Kidney (tissue), 14 donors: ENCODE data around the gene MRPS9. TPM values are rescaled to one million over a fixed set of nuclear protein-coding genes. Genes with fewer than 3 reads are reported as not detected.

Experiments
- DNase-seq, 5 donors: peaks; one replicate each; pipeline ENCODE4 v3.0.0-alpha.2; 2013 to 2020
- FAIRE-seq: peaks from 2 replicates; lab custom pipeline; 2012; peaks lifted over from hg19 to GRCh38; lab: Jason Lieb, UNC
- H3K27ac ChIP-seq, 2 donors: one replicate each; pipeline ENCODE4 v1.7.0; 2013; ENCODE audit warnings: low read depth in 2 of 2, low read length in 2 of 2, inconsistent platforms in 1 of 2
- H3K27me3 ChIP-seq: one replicate; pipeline ENCODE4 v1.7.1; 2013; ENCODE audit warnings: low read length, inconsistent platforms; ENCODE audit not compliant: control insufficient read depth, insufficient read depth
- H3K36me3 ChIP-seq, 3 donors: one replicate each; pipeline versions ENCODE4 v1.7.0 to v1.7.1; 2013; ENCODE audit warnings: low read length in 3 of 3, control low read depth in 1 of 3, inconsistent platforms in 1 of 3; ENCODE audit not compliant: insufficient read depth in 3 of 3, control insufficient read depth in 2 of 3
- H3K4me1 ChIP-seq, 3 donors: one replicate each; pipeline versions ENCODE4 v1.7.0 to v1.7.1; 2013; ENCODE audit warnings: low read length in 3 of 3, inconsistent platforms in 1 of 3, low read depth in 1 of 3; ENCODE audit not compliant: control insufficient read depth in 2 of 3, insufficient read depth in 2 of 3
- H3K4me3 ChIP-seq, 3 donors: one replicate each; pipeline versions ENCODE4 v1.7.0 to v1.8.1; 2013; ENCODE audit warnings: low read length in 3 of 3, control low read depth in 1 of 3, inconsistent platforms in 1 of 3
- H3K9ac ChIP-seq, 3 donors: one replicate each; pipeline versions ENCODE4 v1.7.0 to v1.7.1; 2013; ENCODE audit warnings: low read length in 3 of 3, control low read depth in 1 of 3, inconsistent platforms in 1 of 3
- H3K9me3 ChIP-seq, 3 donors: one replicate each; pipeline versions ENCODE4 v1.7.0 to v1.7.1; 2013; ENCODE audit warnings: low read length in 3 of 3, control low read depth in 1 of 3, inconsistent platforms in 1 of 3; ENCODE audit not compliant: control insufficient read depth in 2 of 3, insufficient read depth in 1 of 3
- CTCF ChIP-seq: IDR thresholded peaks from 3 replicates; pipeline ENCODE4 v1.5.1; 2012; ENCODE audit warnings: mild to moderate bottlenecking, moderate library complexity, borderline replicate concordance; ENCODE audit not compliant: insufficient read depth; ENCODE audit errors: extremely low read depth
- intact Hi-C: fragments of 100-400 bp; cut with DNase I; formaldehyde crosslinking; loops from one replicate; pipeline ENCODE4 v1.11.1; 2022
- polyA plus RNA-seq: library from polyadenylated mRNA; stranded (reverse); fragments of 350-450 nt; fragmentation: Illumina TruSeq; extraction: RNeasy Lipid Tissue Mini Kit (QIAGEN cat#74804); gene quantifications from one replicate; pipeline ENCODE4 v1.2.3, GENCODE V29; 2014; ENCODE audit warnings: low read depth, low replicate concordance; ENCODE audit not compliant: insufficient read depth
- total RNA-seq: library from RNA; stranded (reverse); fragmentation: NEBNext Ultra II Directional; extraction: Animal tissue kit (Norgen Biotek cat#: 25700); gene quantifications from one replicate; pipeline ENCODE4 v1.2.1, GENCODE V29; 2021
- donor health status: control.
- donor health status: control.
- donor health status: control.
- donor health status: control.
- donor health status: control.
- donor health status: DM: yes; HTN: yes; CAD: no.
- donor health status: Normal renal cell carcinoma (clear cell type).

MRPS9 gene
- total and polyA plus RNA-seq, 2 donors from 2014 or later, result 23.3 to 60.9 TPM

GRCh38 chr2:105121434-105121833, 83.6 kb downstream of the MRPS9 start:
- no peak for FAIRE-seq
- Histone ChIP-seq H3K9ac (no peak overlapping the region), H3K4me1 (no peaks in the 10 kb centered on the region)

GRCh38 chr2:105125428-105125827, 87.6 kb downstream of the MRPS9 start:
- Histone ChIP-seq H3K27ac (no peak overlapping the region), H3K27me3 (no peaks in the 10 kb centered on the region), H3K9ac (no peak overlapping the region), H3K9me3 (no peaks in the 10 kb centered on the region), H3K4me1 (no peaks in the 10 kb centered on the region), H3K36me3 (no peaks in the 10 kb centered on the region), H3K4me3 (no peak overlapping the region)
- intact Hi-C loops, result no loop called here
- DNase-seq, result peak in 2 of 5 donors; percentile 19 to 21
- no peak for TF ChIP-seq CTCF
- no peak for FAIRE-seq

More at GRCh38 chr2:105121434-105121833, 83.6 kb downstream of the MRPS9 start:
- H3K4me3 ChIP-seq, result no peak overlapping the region
- H3K9me3 ChIP-seq, result no peaks in the 10 kb centered on the region
- intact Hi-C loops, result no loop called here
- no peaks in the 10 kb centered on the region for H3K36me3 ChIP-seq
- no peak for TF ChIP-seq CTCF
- H3K27ac ChIP-seq, result no peak overlapping the region
- no peak for DNase-seq
- H3K27me3 ChIP-seq, result no peaks in the 10 kb centered on the region

- no peak overlapping the region for H3K4me3 ChIP-seq
- H3K9ac ChIP-seq, result no peak overlapping the region
- no peak overlapping the region for H3K27ac ChIP-seq
- no peaks in the 10 kb centered on the region for H3K36me3 ChIP-seq
- no peak for TF ChIP-seq CTCF
- no peaks in the 10 kb centered on the region for H3K4me1 ChIP-seq
- no peak for FAIRE-seq
- H3K27me3 ChIP-seq, result no peaks in the 10 kb centered on the region
- no peaks in the 10 kb centered on the region for H3K9me3 ChIP-seq
- DNase-seq, result no peak
- intact Hi-C loops, result no loop called here
These were observed 88.1 kb downstream of the MRPS9 start for GRCh38 chr2:105125920-105126319.

GRCh38 chr2:105126336-105126735, 88.5 kb downstream of the MRPS9 start:
- Histone ChIP-seq H3K4me1 (no peaks in the 10 kb centered on the region), H3K9ac (no peak overlapping the region), H3K27me3 (no peaks in the 10 kb centered on the region), H3K27ac (no peak overlapping the region), H3K4me3 (no peak overlapping the region), H3K9me3 (no peaks in the 10 kb centered on the region), H3K36me3 (no peaks in the 10 kb centered on the region)
- DNase-seq (no peak), FAIRE-seq (no peak)
- no peak for TF ChIP-seq CTCF
- intact Hi-C loops, result no loop called here
